ENCODE results near the gene SWAP70.

GRCh38 chr11:9625728-9626127, 38.1 kb upstream of the SWAP70 start:
- TF ChIP-seq CTCF (conservative IDR thresholded peaks at IDR 0.05; ENCODE audit: low read length), result no peak
- TF ChIP-seq EZH2phosphoT487 (IDR thresholded peaks at IDR 0.05; ENCODE audit: borderline replicate concordance), result no peak
